DOHH2 (cell line): ENCODE results near the gene TMPRSS4.

Source experiments
- H3F3A ChIP-seq: fragments of 200-600 bp; sonication (generic), shearing (Covaris generic); 2 replicates; pipeline ENCODE4 v1.6.0; 2016; ENCODE audit warnings: antibody characterized with exemption, mild to moderate bottlenecking; ENCODE audit not compliant: control insufficient read depth, insufficient read depth
- H3K27ac ChIP-seq: fragments of 200-600 bp; sonication (generic); 2 replicates; pipeline ENCODE4 v1.5.1; 2014; ENCODE audit warnings: low read depth, mild to moderate bottlenecking, low read length, moderate library complexity
- H3K27me3 ChIP-seq: fragments of 200-600 bp; sonication (generic); 2 replicates; pipeline ENCODE4 v1.6.1; 2014; ENCODE audit warnings: mild to moderate bottlenecking, low read length, mixed read lengths; ENCODE audit not compliant: control insufficient read depth
- H3K36me3 ChIP-seq: fragments of 200-600 bp; sonication (generic); 2 replicates; pipeline ENCODE4 v1.6.1; 2014; ENCODE audit warnings: mild to moderate bottlenecking, low read length, moderate library complexity, mixed read lengths; ENCODE audit not compliant: control insufficient read depth
- H3K4me1 ChIP-seq: fragments of 200-600 bp; sonication (generic); 2 replicates; pipeline ENCODE4 v1.6.1; 2014; ENCODE audit warnings: mild to moderate bottlenecking, low read length, mixed read lengths; ENCODE audit not compliant: control insufficient read depth
- H3K4me2 ChIP-seq: fragments of 200-600 bp; sonication (generic); 2 replicates; pipeline ENCODE4 v1.6.0; 2014; ENCODE audit warnings: mild to moderate bottlenecking, low read length, moderate library complexity
- H3K4me3 ChIP-seq: fragments of 200-600 bp; sonication (generic); 2 replicates; pipeline ENCODE4 v1.5.1; 2014; ENCODE audit warnings: mild to moderate bottlenecking, low read length, mixed read lengths
- H3K79me2 ChIP-seq: fragments of 200-600 bp; sonication (generic); 2 replicates; pipeline ENCODE4 v1.6.1; 2014; ENCODE audit warnings: mild to moderate bottlenecking, low read length, mixed read lengths; ENCODE audit not compliant: control insufficient read depth
- H3K9me2 ChIP-seq: fragments of 200-600 bp; sonication (generic); replicated peaks from 2 replicates; pipeline ENCODE4 v1.6.1; 2014; ENCODE audit warnings: mild to moderate bottlenecking, low read length, mixed read lengths; ENCODE audit not compliant: control insufficient read depth
- H3K9me3 ChIP-seq: fragments of 200-600 bp; sonication (generic); 2 replicates; pipeline ENCODE4 v1.6.1; 2014; ENCODE audit warnings: antibody characterized with exemption, low read length, mixed read lengths; ENCODE audit not compliant: control insufficient read depth, insufficient read depth
- H4K20me1 ChIP-seq: fragments of 200-600 bp; sonication (generic); 2 replicates; pipeline ENCODE4 v1.6.0; 2014; ENCODE audit warnings: low read depth, mild to moderate bottlenecking, antibody characterized with exemption, low read length, moderate library complexity; ENCODE audit not compliant: control insufficient read depth, insufficient read depth
- EZH2phosphoT487 ChIP-seq: fragments of 200-600 bp; sonication (generic); IDR thresholded peaks from 2 replicates; pipeline ENCODE4 v1.6.1; 2017; ENCODE audit warnings: borderline replicate concordance, mild to moderate bottlenecking, antibody characterized with exemption, low read length, moderate library complexity, mixed read lengths
- TF ChIP-seq, protein P1 (sequence below): fragments of 200-600 bp; sonication (generic); IDR thresholded peaks from one replicate; pipeline ENCODE4 v1.5.1; 2014; ENCODE audit warnings: antibody characterized with exemption, mild to moderate bottlenecking, low read depth, low read length; ENCODE audit not compliant: poor library complexity, severe bottlenecking

Gene TMPRSS4

GRCh38 chr11:118092907-118093571 lies 16.2 kb downstream of the TMPRSS4 start:
- H3K27me3 ChIP-seq, result peaks cover 10% of the 10 kb centered on the region
- H3K4me3 ChIP-seq, result no peak overlapping the region
- H3K79me2 ChIP-seq, result no peaks in the 10 kb centered on the region
- H3K9me2 ChIP-seq, result no peaks in the 10 kb centered on the region
- H3K36me3 ChIP-seq, result no peaks in the 10 kb centered on the region
- H3K4me1 ChIP-seq, result peaks cover 11% of the 10 kb centered on the region
- no peaks in the 10 kb centered on the region for H4K20me1 ChIP-seq
- H3K9me3 ChIP-seq, result peaks cover 2% of the 10 kb centered on the region; the same call in 1 of the 2 replicates
- H3K27ac ChIP-seq, result no peak overlapping the region
- TF ChIP-seq, protein P1, sequence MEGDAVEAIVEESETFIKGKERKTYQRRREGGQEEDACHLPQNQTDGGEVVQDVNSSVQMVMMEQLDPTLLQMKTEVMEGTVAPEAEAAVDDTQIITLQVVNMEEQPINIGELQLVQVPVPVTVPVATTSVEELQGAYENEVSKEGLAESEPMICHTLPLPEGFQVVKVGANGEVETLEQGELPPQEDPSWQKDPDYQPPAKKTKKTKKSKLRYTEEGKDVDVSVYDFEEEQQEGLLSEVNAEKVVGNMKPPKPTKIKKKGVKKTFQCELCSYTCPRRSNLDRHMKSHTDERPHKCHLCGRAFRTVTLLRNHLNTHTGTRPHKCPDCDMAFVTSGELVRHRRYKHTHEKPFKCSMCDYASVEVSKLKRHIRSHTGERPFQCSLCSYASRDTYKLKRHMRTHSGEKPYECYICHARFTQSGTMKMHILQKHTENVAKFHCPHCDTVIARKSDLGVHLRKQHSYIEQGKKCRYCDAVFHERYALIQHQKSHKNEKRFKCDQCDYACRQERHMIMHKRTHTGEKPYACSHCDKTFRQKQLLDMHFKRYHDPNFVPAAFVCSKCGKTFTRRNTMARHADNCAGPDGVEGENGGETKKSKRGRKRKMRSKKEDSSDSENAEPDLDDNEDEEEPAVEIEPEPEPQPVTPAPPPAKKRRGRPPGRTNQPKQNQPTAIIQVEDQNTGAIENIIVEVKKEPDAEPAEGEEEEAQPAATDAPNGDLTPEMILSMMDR, result no peak
- H3F3A ChIP-seq, result no peaks in the 10 kb centered on the region
- H3K4me2 ChIP-seq, result no peak overlapping the region

GRCh38 chr11:118095493-118095892 lies 18.6 kb downstream of the TMPRSS4 start:
- no peaks in the 10 kb centered on the region for H3F3A ChIP-seq
- H3K79me2 ChIP-seq, result no peaks in the 10 kb centered on the region
- no peak overlapping the region for H3K4me3 ChIP-seq
- TF ChIP-seq, protein P1, result no peak
- no peak for TF ChIP-seq EZH2phosphoT487
- H3K4me2 ChIP-seq, result no peak overlapping the region
- H3K9me3 ChIP-seq, result no peaks in the 10 kb centered on the region
- no peaks in the 10 kb centered on the region for H3K9me2 ChIP-seq
- no peaks in the 10 kb centered on the region for H4K20me1 ChIP-seq
- no peak overlapping the region for H3K27ac ChIP-seq
- peaks cover 10% of the 10 kb centered on the region for H3K27me3 ChIP-seq
- no peaks in the 10 kb centered on the region for H3K4me1 ChIP-seq
- H3K36me3 ChIP-seq, result no peaks in the 10 kb centered on the region

DNA sequence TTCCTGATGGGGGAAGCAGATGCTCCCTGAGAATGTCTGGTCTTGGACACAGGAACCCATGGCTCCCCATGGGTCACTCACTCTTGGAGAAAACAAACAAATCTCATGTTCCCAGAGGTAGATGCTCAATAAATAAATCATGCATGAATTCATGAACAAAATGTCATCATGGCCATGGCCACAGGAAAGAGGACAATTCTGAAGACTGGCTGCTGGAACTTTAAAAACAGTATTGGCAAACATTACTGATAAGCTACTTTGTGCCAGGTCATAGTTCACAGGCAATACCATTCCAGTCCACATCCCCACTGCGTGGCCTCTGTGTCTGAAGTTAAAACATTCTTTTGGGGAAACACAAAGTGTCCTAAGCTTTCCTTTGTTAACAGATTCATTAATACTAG lies 19.1 kb downstream of the TMPRSS4 start:
- no peaks in the 10 kb centered on the region for H3K9me3 ChIP-seq
- H3K27ac ChIP-seq, result no peak overlapping the region
- H3K4me3 ChIP-seq, result no peak overlapping the region
- TF ChIP-seq, protein P1, result no peak
- TF ChIP-seq EZH2phosphoT487, result no peak
- peaks cover 13% of the 10 kb centered on the region for H3K27me3 ChIP-seq
- H3K4me2 ChIP-seq, result no peak overlapping the region
- no peaks in the 10 kb centered on the region for H4K20me1 ChIP-seq
- H3K9me2 ChIP-seq, result no peaks in the 10 kb centered on the region
- H3K36me3 ChIP-seq, result no peaks in the 10 kb centered on the region
- no peaks in the 10 kb centered on the region for H3F3A ChIP-seq
- no peaks in the 10 kb centered on the region for H3K4me1 ChIP-seq
- no peaks in the 10 kb centered on the region for H3K79me2 ChIP-seq
